HG03432 (cell line): ENCODE measurements around the gene PSMD8.
"Not testable (repeated sequence)": the region's sequence is repeated elsewhere in the genome, so short reads cannot be mapped to it uniquely, and the experiment has no call there.

Experiments used
- ATAC-seq: cut with Tn5 transposase; IDR thresholded peaks from one replicate; pipeline ENCODE4 v1.9.1; 2021; ENCODE audit warnings: mild to moderate bottlenecking, moderate library complexity; ENCODE audit not compliant: unreplicated experiment

PSMD8 gene

DNA sequence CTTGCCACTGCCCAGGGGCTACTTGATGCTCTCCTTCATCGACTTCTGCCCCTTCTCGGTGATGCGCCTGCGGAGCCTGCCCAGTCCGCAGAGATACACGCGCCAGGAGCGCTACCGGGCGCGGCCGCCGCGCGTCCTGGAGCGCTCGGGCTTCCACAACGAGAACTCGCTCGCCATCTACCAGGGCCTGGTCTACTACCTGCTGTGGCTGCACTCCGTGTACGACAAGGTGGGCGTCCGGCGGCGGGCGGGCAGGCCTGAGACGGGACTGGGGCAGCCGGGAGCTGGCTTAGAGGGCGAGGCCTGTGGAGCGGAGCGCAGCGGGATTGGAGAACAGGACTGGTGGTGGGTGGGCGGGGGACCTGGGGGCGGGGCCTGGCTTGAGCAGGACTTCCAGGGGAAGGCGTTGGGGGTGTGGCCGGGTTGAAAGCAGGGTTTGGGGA is 12.7 kb upstream of the PSMD8 start:
- no peak for ATAC-seq

DNA sequence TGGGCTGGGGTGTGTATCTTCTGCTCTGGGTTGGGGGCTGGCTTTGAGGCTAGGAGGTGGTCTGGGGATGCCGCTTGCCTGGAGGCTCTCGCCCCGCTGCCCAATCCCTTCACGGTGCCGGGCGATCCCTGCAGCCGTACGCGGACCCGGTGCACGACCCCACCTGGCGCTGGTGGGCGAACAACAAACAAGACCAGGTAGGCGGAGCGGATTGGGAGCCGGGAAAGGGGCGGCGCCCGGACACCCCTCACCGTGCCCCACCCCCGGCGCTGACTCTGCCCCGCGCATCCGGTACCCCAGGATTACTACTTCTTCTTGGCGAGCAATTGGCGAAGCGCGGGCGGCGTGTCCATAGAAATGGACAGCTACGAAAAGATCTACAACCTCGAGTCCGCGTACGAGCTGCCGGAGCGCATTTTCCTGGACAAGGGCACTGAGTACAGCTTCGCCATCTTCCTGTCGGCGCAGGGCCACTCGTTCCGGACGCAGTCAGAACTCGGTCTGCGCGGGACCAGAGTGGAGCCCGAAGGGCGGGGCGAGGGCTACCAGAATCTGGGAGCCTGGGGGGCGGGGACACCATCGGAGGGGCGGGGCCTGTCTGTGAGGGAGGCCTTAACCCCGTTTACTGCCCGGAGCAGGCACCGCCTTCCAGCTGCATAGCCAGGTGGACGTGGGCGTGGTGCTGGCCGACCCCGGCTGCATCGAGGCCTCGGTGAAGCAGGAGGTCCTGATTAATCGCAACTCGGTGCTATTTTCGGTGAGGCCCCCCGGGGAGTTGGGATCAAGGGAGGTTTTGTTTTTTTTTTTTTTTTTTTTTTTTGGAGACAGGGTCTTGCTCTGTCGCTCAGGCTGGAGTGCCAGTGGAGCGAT is 12.1 kb upstream of the PSMD8 start:
- no peak for ATAC-seq

DNA sequence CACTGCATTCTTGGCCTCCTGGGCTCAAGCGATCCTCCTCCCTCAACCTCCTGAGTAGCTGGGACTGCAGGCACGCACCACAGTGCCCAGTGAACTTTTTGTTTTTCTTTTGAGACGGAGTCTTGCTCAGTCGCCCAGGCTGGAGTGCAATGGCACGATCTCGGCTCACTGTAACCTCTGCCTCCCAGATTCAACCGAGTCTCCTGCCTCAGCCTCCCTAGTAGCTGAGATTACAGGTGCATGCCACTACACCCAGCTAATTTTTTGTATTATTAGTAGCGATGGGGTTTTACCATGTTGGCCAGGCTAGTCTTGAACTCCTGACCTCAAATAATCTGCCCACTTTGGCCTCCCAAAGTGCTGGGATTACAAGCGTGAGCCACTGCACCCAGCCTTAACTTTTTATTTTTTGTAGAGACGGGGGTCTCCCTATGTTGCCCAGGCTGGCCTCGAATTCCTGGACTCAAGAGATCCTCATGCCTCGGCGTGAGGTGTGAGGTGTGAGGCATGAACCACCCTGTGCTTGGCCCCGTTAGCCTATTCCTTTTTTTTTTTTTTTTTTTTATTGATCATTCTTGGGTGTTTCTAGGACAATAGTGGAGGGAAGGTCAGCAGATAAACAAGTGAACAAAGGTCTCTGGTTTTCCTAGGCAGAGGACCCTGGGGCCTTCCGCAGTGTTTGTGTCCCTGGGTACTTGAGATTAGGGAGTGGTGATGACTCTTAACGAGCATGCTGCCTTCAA is 11.3 kb upstream of the PSMD8 start:
- not testable (repeated sequence) for ATAC-seq

DNA sequence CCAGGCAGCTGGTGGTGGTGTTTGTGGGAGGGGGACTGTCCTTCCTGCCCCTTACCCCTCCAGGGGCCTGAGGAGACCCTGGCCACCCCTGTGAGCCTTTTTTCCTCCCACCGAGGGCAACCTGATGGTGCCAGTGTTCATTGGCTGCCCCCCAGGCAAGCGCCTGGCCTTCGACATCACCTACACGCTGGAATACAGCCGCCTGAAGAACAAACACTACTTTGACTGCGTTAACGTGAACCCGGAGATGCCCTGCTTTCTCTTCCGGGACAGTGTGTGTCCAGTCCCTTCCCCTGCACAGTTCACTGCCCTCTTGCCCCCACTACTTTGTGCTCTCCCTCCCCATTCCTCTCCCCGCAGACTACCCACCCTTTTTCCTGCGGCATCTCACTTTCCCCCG is 7.3 kb upstream of the PSMD8 start:
- no peak for ATAC-seq

DNA sequence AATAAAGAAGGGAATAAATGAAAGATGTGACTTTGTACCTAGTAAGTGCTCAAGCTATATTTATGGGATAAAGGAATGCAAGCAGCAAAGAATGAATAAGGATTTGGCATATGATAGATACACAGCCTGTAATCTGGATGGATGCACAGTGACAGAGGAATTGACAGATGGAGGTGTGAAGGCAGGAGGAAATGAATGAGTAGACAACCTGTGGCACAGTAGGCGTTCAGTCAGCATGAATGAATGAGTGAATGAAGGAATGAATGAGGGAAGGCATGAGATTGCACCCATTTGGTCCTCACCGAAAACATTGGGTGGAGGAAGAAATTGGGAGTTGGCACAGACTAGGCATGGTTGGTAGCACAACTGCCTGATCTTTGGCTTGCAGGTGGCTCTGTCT is 4.8 kb upstream of the PSMD8 start:
- no peak for ATAC-seq

DNA sequence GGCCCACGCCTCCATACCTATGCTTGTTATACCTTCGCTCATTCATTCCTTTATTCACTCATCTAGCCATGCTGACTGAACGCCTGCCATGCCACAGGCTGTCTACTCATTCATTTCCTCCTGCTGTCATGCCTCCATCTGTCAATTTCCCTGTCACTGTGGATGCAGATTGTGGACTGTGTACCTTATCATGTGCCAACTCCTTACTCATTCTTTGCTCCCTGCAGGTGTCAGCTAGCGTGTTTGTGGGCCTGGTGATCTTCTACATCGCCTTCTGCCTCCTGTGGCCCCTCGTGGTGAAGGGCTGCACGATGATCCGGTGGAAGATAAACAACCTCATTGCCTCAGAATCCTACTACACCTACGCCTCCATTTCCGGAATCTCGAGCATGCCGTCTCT is 4.1 kb upstream of the PSMD8 start:
- no peak for ATAC-seq

DNA sequence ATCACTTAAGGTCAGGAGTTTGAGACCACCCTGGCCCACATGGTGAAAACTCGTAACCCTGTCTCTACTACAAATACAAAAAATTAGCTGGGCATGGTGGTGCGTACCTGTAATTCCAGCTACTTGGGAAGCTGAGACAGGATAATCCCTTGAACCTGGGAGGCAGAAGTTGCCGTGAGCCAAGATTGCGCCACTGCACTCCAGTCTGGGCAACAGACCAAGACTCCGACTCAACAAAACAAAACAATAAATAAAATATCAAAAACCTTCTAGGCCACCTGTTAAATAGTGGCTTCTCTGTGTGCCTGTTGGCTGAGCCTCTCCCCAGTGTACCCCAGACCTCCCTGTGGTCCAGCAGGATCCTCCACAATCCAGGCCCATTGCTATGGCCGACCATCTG is 3.3 kb upstream of the PSMD8 start:
- no peak for ATAC-seq

DNA sequence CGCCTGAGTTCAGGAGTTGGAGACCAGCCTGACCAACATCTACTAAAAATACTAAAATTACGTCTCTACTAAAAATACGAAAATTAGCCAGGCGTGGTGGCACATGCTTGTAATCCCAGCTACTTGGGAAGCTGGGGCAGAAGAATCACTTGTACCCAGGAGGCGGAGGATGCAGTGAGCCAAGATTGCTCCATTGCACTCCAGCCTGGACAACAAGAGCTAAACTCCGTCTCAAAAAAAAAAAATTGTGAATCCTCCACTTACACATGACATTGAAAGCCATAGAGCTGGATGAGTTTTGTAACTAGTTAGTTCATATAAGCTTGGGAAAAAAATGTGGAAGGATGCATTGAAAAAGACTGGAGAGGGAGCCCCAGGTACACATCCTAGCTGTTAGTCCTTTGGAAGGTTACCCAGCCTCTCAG is 452 bp upstream of the PSMD8 start:
- no peak for ATAC-seq

DNA sequence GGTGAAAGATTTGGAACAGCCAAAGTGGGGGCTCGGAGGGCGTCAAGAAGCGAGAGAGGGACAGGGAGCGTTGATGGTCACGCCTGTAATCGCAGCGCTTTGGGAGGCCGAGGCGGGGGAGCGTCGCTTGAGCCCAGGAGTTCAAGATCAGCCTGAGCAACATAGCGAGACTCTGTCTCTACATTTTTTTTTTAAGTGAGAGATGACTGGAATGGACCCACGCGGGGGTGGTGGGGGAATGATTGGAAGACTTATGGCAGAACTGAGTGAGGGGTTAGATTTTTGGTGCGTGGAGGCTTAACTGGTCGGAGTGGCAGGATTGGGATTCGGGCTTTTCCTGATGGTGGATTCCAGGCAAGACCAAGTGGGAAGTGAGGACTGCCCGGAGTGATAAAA is 725 bp downstream of the PSMD8 start:
- ATAC-seq, result no peak

DNA sequence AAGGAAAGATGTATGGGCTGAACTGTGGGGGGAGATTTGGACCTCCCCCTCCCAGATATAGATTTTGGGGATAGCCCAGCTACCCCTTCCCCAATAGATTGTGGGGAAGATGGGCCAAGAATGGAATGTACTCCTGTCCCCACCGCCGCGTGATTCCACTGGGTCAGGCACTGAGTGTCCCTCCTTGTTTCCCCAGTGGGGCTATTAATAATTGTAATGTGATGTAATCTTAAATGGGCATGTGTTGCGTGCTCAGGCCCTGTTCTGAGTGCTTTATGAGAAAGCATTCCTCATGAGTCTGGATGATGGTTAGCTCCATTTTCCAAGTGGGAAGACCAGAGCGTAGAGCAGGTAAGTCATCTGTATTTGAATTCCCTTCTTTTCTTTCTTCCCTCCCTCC is 1.4 kb downstream of the PSMD8 start:
- no peak for ATAC-seq

DNA sequence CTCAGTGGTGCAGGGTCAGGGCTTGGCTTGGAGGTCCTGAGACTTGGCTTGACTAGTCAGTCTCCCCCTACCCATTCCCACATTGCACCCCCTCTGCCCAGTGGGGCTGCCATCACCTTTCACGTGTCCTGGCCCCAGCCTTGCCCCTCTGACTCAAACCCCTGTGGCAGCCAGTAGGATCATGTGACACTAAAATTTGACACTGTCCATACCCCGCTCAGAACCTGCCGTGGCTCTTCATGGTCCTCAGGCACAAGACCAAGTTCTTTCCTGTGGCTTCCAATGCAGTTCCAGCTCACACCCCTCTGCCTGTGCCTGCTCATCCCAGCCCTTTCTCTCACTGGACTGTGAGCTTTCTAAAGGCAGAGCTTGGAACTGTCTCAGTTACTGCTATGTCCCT is 2.2 kb downstream of the PSMD8 start:
- no peak for ATAC-seq

DNA sequence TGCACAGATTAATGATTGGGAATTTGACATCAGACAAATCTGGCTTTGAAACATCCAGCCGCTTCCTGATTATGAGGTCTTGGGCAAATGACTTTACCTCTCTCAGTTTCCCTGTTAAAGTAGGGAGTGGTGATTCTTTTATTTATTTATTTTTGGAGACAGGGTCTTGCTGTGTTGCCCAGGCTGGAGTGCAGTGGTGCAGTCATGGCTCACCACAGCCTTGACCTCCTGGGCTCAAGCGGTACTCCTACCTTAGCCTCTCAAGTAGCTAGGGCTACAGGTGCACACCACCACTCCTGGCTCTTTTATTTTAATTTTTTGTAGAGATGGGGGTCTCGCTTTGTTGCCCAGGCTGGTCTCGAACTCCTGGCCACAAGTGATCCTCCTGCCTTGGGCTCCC is 2.7 kb downstream of the PSMD8 start:
- ATAC-seq, result no peak

DNA sequence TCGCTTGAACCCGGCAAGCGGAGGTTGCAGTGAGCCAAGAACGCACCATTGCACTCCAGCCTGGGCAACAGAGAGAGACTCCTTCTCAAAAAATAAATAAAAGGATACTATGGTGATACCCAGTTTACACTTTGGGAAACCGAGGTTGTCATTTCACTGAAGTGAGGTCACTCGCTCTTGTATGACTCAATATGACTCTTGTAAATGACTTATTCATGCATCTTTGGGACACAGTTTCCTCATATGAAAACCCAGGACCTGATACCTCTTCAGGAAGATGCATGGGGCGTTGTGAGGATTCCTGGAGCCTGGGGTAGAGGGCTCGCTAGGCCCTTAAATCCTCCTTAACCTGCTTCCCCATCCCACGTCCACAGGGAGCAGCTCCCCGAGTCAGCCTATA is 4.5 kb downstream of the PSMD8 start:
- ATAC-seq, result no peak

DNA sequence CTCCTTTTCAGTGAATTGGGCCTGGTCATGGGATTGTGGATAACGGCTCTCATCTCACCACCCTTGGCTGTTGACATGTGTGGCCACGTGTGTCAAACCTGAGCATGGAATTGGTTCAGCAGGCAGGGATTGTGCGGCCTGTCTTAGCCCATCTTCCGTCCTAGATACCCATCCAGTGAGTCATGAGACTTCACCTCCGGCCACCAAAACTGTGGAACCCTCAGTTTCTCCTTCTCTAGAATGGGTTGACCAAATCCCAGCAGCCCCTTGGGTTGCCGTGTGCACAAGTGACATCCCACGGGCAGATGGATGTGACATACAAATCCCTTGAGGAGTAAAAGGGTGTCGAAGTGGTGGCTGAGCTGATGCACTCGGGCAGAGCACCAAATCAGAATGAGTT is 6.8 kb downstream of the PSMD8 start:
- ATAC-seq, result no peak

DNA sequence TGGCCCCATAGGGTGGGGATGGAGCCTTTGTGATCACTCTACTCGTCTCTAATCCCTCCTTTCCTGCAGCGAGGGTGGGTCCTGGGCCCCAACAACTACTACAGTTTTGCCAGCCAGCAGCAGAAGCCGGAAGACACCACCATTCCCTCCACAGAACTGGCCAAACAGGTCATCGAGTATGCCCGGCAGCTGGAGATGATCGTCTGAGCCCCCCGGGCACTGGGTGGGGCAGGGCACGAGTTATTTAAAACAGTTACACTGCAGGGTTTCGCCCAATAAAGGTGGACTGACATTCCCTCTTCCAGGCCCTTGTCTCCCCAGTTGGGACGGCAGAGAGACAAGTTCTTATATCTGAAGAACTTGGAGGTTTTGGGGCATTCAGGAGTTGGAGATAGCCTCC is 8.8 kb downstream of the PSMD8 start:
- ATAC-seq, result no peak

DNA sequence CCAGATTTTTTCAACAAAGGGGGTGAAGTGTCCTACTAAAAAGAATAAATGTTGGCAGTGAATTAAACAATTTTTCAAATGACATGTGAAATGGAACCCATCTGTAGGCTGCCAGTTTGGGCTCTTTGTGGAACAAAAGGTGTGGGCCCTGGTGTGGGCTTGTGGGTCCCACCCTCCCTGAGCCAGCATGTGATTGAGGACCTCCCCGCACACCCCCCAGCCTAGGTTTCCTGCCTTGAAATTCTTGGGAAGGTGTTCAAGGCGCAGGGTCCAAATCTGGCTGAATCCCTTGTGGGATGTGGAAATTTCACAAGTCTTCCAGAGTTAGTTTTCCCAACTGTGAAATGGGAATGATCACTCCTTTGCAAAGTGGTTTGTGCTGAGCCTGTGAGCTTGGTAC is 9.4 kb downstream of the PSMD8 start:
- no peak for ATAC-seq

DNA sequence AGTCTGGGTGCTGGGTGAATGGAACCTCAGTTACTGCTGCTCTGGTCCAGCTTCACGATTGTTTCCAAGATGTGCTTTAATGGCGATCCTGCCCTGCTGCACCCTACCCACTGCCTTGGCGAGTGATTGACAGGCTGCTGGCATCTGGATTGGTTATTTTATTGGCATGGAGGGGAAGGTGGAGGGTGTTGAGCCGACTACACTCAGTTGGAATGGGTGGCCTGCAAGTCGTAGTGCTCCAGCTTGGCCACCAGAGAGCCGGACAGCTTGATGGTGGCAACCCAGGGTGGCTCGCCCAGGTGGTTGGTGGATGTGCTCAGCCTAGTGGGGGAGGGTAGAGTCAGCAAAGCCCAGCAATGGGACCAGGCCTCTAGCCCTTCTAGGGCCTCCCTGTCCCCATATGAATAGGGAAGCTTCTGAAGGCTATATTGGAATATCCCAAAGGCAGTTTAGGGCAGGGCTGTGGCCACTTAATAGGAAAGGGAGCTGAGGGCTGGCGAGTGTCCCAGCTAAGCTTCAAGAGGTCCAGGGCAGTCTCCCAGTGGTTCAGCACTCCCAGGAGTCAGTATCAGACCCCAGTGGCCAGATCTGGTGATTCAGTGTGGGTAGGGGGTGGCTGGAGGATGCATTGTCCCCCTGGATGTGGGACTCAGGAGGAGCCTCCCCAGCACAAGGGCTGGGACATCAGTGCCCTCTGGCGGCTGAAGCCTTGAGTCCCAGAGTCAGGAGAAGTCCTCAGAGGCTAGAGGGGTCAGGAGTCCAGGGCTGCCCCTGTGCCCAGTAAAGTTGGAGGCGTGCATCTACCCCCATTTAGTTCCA is 10.0 kb downstream of the PSMD8 start:
- no peak for ATAC-seq

DNA sequence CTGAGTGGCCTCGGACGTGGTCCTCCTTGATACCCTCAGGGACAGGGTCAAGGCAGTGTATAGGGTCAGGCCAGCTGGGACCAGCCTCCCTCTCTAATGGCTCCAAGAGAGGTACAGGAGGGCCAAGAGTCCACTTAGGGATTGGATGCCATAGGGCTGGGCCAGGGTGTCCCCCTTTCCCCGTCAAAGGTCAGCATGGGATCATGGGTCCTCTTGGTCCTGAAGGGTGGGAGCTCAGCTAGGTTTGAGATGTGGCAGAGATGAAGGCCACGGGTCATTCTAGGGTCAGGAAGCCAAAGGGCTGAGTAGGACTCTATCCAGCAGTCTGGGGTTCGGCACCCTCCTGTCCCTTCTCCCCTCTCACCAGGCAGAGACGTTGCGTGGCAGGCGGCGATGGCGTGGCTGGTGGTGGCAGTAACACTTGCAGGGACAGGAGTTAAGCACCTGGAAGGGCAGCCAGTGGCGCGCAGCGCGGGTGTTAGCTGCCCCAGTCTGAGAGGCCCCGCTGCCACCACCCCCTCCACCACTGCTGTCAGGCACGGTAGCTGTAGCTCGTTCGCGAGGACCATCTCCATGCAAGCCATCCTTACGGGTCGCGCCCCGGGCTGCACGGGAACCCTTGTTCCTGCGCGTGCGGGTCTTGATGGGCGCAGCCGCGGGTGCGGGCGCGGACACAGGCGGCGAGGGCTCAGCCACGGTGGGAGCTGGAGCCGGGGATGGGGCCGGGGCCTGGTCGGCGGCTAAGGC is 10.9 kb downstream of the PSMD8 start:
- ATAC-seq, result no peak

DNA sequence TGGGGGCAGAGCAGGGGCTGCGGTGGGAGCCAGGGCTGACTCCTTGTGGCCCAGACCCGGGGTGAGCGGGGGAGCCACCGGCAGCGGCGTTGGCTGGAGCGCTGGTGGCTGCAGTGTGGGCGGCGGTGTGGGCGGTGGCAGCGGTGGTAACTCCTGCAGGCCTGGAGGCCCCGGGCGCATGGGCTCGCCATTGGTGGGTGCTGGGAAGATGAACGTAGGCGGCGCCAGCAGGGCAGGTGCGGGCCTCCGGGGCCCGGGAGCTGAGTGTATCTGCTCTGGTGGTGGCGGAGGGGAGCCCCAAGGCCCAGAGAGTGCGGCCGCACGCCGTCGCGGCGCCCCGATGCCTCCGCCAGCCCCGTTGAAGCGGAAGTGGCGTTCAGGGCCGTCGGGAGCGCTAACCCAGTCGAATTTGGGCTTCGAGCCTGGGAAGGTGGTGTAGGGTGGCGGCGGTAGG is 11.5 kb downstream of the PSMD8 start:
- no peak for ATAC-seq

DNA sequence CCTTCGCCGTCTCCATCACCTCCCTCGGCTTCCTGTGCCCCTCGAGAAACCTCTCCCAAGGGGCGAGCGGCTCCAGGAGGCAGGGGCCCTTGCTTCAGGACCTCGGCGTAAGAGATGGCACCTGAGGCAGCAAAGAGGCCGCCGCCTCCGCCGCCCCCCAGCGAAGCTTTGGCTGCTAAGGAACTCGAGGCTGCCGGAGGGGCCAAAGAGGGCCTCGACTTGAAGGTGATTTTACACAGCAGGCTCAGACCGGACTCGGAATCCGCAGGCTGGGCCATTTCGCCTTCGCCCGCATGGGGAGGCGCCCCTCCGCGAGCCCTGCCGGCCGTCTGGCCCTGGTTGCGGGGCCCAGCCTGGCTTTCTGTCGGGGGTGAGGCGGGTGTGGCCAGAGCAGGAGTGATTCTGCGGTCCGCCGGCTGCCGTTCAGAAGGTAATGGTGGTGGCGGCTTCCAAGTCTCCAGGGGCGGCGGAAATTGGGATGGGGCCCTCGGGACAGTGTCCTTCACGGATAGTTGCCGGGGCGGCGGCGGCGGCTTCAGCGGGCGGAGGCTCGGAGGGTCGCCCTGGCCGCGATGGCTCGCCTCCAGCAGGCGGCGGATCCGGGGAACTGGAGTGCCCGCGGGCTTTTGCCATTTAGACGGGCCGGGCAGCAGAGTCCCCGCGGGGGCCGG is 12.1 kb downstream of the PSMD8 start:
- ATAC-seq, result no peak
